ENCODE data around the gene THRAP3. TPM values are rescaled to one million over a fixed set of nuclear protein-coding genes. Genes with fewer than 3 reads are reported as not detected.
A peak's percentile ranks its signal among the peaks of the same experiment; 100 is the strongest.

THRAP3 gene
- total RNA-seq, 4 donors from 2014 or later, result 90.3 to 116 (median 104) TPM

DNA sequence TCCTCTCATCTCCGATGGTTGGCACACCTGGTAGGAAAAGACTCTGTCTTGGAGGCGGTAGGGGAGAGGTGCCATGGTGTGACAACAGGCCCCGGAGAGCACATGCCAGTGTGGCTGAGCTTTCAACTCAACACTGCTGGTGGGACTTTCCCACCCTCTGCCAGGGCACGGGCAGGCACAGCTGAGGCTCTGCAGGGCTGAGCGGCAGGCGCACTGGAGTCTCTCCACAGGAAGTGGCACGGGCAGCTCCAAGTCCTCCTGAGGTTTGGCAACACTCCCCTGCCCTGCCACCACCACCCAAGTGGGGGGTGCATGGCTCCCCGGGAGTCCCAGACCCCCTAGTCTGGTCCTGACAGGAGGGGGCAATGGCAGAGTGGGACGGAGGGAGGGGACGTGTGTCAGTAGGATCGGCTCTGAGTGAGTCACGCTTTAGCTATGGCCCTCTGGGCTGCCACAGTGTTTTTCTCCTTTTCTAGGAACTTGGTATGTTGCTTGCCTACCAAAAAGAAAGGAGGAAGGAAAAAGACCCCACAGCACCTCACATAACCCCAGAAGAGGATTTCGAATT lies 126.5 kb downstream of the THRAP3 start:
- H3K4me1 ChIP-seq, result peaks cover 28 to 46% (median 42%) of the 10 kb centered on the region in 4 donors
- peak overlapping the region; percentile 6 to 41 (median 18) for H3K4me3 ChIP-seq
- no peaks in the 10 kb centered on the region for H3K9me3 ChIP-seq
- peak overlapping the region; percentile 66 to 78 (median 68) for H3K27ac ChIP-seq (replicated peaks in 1 of 4)
- no peak for DNase-seq (ENCODE audit: extremely low spot score)
- H3K27me3 ChIP-seq, result no peaks in the 10 kb centered on the region
- 23% methylated on average over 7 of the region's 13 CpGs for WGBS
- no peak for TF ChIP-seq POLR2A (IDR thresholded peaks at IDR 0.05; ENCODE audit: low read depth)
- TF ChIP-seq, protein P1, sequence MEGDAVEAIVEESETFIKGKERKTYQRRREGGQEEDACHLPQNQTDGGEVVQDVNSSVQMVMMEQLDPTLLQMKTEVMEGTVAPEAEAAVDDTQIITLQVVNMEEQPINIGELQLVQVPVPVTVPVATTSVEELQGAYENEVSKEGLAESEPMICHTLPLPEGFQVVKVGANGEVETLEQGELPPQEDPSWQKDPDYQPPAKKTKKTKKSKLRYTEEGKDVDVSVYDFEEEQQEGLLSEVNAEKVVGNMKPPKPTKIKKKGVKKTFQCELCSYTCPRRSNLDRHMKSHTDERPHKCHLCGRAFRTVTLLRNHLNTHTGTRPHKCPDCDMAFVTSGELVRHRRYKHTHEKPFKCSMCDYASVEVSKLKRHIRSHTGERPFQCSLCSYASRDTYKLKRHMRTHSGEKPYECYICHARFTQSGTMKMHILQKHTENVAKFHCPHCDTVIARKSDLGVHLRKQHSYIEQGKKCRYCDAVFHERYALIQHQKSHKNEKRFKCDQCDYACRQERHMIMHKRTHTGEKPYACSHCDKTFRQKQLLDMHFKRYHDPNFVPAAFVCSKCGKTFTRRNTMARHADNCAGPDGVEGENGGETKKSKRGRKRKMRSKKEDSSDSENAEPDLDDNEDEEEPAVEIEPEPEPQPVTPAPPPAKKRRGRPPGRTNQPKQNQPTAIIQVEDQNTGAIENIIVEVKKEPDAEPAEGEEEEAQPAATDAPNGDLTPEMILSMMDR (IDR thresholded peaks at IDR 0.05), result no peak
- TF ChIP-seq POLR2AphosphoS5 (IDR thresholded peaks at IDR 0.05), result peak in 1 of 2 donors; percentile 23
- intact Hi-C loops (cut with DNase I), result loop anchor here (2.0 kb wide), 1 partner anchor 58 kb away; no protein-coding TSS in a partner anchor
- H3K36me3 ChIP-seq, result peaks cover 39 to 91% (median 84%) of the 10 kb centered on the region in 4 donors

DNA sequence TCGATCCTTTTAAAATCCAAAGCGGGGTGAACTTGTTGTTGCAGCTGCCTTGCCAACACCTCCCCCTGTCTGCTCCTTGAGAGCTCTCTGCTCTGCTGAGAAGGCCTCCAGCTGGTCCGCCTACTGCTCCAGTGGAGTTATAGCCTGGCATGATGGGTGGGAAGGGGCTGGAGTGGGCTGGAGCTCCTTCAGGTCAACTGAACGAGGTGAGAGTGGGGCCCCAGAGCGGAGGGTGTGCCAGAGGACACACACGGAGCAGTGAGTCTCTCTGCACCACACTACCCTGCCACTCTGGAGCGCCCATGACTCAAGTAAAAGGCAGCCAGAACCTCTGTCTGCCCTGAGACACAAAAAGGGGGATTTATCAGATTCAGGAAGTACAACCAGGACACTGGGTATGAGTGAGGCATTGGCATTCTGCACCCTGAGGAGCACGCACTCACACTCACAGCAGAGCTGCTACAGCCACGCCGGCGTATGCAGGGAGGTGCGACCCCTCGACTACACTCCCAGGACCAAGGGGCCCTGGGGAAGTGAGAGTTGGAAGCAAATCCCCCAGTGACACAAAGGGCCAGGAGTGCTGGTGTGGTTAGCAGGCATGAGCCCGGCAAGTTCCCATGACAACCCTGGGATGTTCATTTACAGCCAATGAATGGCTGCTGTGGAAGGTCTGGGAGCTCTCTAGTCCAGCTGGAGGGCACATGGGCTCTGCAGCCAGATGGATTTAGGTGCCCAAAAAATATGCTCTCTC lies 127.2 kb downstream of the THRAP3 start:
- H3K36me3 ChIP-seq, result peaks cover 39 to 89% (median 82%) of the 10 kb centered on the region in 4 donors
- peak overlapping the region; percentile 66 to 78 (median 68) for H3K27ac ChIP-seq (replicated peaks in 1 of 4)
- no peak for TF ChIP-seq POLR2A (IDR thresholded peaks at IDR 0.05; ENCODE audit: low read depth)
- TF ChIP-seq, protein P1 (IDR thresholded peaks at IDR 0.05), result peak in 1 of 3 experiments; percentile 22
- no peak for TF ChIP-seq EP300 (IDR thresholded peaks at IDR 0.05)
- WGBS, result 40% methylated on average over 6 of the region's 14 CpGs
- intact Hi-C loops (cut with DNase I), result loop anchor here (2.0 kb wide), 1 partner anchor 59 kb away; no protein-coding TSS in a partner anchor
- H3K4me3 ChIP-seq, result peak overlapping the region in 1 of 4 donors; percentile 6
- H3K27me3 ChIP-seq, result no peaks in the 10 kb centered on the region
- H3K9me3 ChIP-seq, result no peaks in the 10 kb centered on the region
- H3K4me1 ChIP-seq, result peaks cover 28 to 46% (median 42%) of the 10 kb centered on the region in 4 donors
- DNase-seq (ENCODE audit: extremely low spot score), result no peak

DNA sequence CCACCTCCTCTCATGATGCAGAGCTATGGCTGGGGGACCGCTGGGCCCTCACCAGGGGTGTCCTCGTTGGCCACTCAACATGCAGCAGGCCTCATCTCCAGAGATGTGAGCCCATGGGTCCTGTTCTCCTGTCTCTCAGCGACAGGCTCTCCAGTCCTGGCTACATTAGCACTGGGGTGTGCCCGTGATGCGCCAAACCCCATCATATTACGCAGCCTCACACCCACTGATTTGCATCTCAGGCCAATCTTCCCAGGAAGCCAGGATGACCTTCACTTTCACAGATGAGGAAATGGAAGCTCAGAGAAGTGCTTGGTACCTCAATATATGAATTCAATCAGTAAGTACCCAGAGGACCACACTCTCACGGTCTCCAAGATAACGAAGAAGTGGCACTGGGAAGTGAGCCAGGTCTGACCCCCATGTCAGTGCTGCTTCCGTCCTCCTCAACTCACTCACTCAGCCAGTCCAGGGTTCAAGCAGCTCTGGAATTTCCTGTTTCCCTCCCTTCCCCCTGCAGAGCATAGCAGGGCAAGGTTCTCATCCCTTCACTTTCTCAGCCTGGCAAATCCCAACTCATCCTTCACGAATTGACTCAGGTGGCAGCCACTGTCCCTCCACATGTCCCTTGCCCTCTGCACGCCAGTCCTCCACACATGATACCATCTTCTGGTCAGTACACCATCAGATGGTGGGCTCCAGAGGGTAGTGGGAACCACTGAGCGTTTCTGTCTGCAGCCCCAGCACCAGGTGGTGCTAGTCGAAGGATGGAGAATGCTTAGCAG lies 128.1 kb downstream of the THRAP3 start:
- no peaks in the 10 kb centered on the region for H3K27me3 ChIP-seq
- H3K4me1 ChIP-seq, result peaks cover 28 to 46% (median 42%) of the 10 kb centered on the region in 4 donors
- TF ChIP-seq EP300 (IDR thresholded peaks at IDR 0.05) (no peak), POLR2AphosphoS5 (IDR thresholded peaks at IDR 0.05) (no peak), POLR2A (IDR thresholded peaks at IDR 0.05; ENCODE audit: low read depth) (no peak)
- TF ChIP-seq, protein P1 (IDR thresholded peaks at IDR 0.05), result no peak
- peaks cover 33 to 87% (median 81%) of the 10 kb centered on the region in 4 donors for H3K36me3 ChIP-seq
- intact Hi-C loops (cut with DNase I), result no loop called here
- no peak overlapping the region for H3K4me3 ChIP-seq
- WGBS, result 78% methylated on average over 13 of the region's 13 CpGs
- H3K9me3 ChIP-seq, result no peaks in the 10 kb centered on the region
- DNase-seq (ENCODE audit: extremely low spot score), result no peak
- H3K27ac ChIP-seq (replicated peaks in 1 of 4), result peak overlapping the region; percentile 66 to 78 (median 68)

DNA sequence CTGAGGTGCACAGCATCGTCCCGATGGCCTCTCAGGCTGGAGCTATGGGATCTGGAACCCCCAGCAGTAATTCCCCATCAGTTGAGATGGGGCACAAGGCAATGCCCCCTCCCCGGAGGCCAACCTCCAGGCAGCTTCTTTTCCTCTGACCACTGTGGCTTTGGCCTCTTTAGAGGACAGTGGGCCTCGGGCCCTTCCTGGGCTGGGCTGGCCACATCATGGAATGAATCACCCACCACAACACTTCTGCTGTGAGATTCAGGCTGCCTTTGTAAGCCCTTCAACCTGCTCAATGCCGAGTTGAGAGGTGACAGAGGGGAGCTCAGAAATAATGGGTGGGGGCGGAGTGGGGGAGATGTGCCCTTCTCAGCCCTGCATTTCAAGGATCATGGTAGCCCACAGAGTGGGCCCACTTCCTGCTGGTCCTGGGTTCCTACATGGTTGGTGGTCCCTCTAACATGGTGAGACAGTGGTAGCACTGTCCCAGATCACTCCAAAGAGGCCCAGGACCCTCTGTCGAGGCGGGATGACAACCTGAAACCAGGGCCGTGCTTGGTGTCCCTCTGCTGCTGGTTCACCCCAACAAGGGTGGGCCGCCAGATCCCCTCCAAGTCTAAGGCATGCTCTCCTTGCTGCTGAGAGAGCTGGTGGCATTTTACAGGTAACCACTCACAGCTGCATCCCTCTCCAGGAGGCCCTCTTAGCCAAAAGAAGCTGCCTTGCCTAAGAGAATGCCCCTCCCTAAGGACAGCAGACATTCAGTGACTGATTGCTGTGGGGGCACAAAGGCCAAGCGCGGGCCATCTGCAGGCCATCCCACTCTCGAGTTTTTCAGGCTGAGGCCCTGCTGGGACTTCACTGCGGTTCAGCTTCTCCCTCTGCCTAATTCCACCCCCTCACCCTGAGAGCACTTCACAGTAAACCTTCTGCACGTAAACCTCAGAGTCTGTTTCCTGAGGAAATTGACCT lies 129.0 kb downstream of the THRAP3 start:
- H3K4me3 ChIP-seq, result no peak overlapping the region
- peak overlapping the region in 1 of 4 donors; percentile 66 for H3K27ac ChIP-seq (replicated peaks in 1 of 4)
- intact Hi-C loops (cut with DNase I), result no loop called here
- H3K4me1 ChIP-seq, result peaks cover 28 to 46% (median 42%) of the 10 kb centered on the region in 4 donors
- TF ChIP-seq, protein P1 (IDR thresholded peaks at IDR 0.05), result no peak
- TF ChIP-seq POLR2AphosphoS5 (IDR thresholded peaks at IDR 0.05), result no peak
- TF ChIP-seq POLR2A (IDR thresholded peaks at IDR 0.05; ENCODE audit: low read depth), result no peak
- TF ChIP-seq EP300 (IDR thresholded peaks at IDR 0.05), result no peak
- peaks cover 36 to 87% (median 81%) of the 10 kb centered on the region in 4 donors for H3K36me3 ChIP-seq
- no peaks in the 10 kb centered on the region for H3K27me3 ChIP-seq
- 73% methylated on average over 11 of the region's 15 CpGs for WGBS
- no peaks in the 10 kb centered on the region for H3K9me3 ChIP-seq
- DNase-seq (ENCODE audit: extremely low spot score), result no peak

Measured in esophagus muscularis mucosa (tissue), 4 donors.